ENCODE results near the gene DDIT3. TPM values are rescaled to one million over a fixed set of nuclear protein-coding genes. Genes with fewer than 3 reads are reported as not detected.
"Not testable (repeated sequence)": the region's sequence is repeated elsewhere in the genome, so short reads cannot be mapped to it uniquely, and the experiment has no call there.

The DDIT3 gene, protein sequence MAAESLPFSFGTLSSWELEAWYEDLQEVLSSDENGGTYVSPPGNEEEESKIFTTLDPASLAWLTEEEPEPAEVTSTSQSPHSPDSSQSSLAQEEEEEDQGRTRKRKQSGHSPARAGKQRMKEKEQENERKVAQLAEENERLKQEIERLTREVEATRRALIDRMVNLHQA
- total RNA-seq, result 29.4 TPM

- DNase-seq (ENCODE audit: low read depth in 2 of 3, low spot score in 2 of 3), result peak; percentile 96 to 100 (median 99)
These were observed at the start of gene DDIT3 for GRCh38 chr12:57520053-57520818. DDIT3 (minus strand) TSS chr12:57520514; CDS start chr12:57517406, 3,108 bp downstream.

DNA sequence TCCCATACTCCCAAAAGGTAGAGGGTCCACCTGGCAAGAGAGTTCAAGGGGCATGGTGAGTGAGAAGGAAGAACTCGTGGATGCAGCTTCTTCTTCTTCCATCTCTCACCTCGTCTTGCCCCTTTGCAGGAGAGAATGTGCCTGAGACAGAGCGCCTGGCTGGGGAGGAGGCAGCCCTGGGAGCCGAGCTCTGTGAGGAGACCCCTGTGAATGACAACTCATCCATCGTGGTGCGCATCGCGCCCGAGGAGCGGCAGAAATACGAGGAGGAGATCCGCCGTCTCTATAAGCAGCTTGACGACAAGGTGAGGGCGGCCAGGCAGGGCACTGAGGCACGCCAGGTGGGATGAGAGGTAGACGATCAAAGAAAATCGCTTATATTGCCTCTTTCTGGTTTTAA lies 49.5 kb upstream of the DDIT3 start:
- no peak for DNase-seq (ENCODE audit: low read depth in 2 of 3, low spot score in 2 of 3)

DNA sequence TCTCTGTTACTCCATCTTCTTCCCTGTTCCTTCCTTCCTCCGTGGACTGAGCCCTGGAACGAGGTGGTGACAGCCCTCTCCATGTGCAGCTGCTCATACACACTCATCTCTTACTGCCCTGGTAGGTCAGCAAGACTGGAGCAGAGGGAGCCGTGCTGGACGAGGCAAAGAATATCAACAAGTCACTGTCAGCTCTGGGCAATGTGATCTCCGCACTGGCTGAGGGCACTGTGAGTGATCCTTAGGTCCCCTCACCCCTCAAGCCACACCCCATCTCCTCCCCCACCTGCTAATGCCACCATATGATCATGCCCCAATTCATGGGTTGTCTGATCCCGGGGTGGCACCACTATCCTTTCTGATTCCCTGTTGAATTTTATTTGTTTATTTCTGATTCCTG lies 48.5 kb upstream of the DDIT3 start:
- no peak for DNase-seq (ENCODE audit: low read depth in 2 of 3, low spot score in 2 of 3)

GRCh38 chr12:57564178-57564740 lies 43.9 kb upstream of the DDIT3 start:
- DNase-seq (ENCODE audit: low read depth in 2 of 3, low spot score in 2 of 3), result no peak

DNA sequence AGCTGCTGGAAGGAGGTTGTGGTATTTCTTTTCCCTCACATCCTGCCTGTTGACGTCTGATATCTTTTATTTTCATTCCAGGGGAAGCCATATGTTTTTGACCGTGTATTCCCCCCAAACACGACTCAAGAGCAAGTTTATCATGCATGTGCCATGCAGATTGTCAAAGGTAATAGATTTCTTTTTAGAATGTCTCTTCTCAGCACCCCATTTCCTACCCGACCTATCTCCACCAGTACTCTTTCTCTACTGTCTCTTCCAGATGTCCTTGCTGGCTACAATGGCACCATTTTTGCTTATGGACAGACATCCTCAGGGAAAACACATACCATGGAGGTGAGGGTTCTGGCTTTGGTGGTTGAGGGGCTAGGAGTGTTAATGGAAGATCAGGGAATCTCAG lies 43.0 kb upstream of the DDIT3 start:
- no peak for DNase-seq (ENCODE audit: low read depth in 2 of 3, low spot score in 2 of 3)

DNA sequence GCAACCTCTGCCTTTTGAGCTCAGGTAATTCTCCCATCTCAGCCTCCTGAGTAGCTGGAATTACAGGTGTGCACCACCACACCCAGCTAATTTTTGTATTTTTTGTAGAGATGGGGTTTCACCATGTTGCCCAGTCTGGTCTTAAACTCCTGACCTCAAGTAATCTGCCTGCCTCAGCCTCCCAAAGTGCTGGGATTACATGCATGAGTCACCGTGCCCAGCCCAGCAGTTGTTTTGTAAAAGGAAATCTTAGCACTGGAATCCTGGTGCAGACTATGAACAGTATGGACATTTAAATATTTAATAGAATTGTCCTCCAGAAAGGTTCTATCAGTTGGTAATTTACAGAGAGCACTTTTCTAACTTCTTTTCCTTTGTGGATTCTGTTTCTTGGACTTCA lies 40.8 kb upstream of the DDIT3 start:
- DNase-seq (ENCODE audit: low read depth in 2 of 3, low spot score in 2 of 3), result not testable (repeated sequence)

DNA sequence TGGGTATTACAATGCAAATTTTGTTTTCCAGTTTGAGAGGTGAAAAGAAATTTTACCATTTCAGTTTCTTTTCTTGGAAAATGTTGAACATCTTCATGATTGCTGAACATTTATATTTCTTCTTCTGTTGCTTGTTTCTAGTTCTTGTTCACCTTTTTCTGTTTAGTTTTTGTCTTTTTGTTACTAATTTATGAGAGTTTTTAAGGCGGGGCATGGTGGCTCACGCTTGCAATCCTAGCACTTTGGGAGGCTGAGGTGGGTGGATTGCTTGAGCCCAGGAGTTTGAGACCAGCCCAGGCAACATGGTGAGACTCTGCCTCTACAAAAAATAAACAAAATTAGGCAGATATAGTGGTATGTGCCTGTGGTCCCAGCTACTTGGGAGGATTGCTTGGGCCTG lies 40.2 kb upstream of the DDIT3 start:
- DNase-seq (ENCODE audit: low read depth in 2 of 3, low spot score in 2 of 3), result no peak

- DNase-seq (ENCODE audit: low read depth in 2 of 3, low spot score in 2 of 3), result no peak
These were observed 38.5 kb upstream of the DDIT3 start for GRCh38 chr12:57558864-57559263.

DNA sequence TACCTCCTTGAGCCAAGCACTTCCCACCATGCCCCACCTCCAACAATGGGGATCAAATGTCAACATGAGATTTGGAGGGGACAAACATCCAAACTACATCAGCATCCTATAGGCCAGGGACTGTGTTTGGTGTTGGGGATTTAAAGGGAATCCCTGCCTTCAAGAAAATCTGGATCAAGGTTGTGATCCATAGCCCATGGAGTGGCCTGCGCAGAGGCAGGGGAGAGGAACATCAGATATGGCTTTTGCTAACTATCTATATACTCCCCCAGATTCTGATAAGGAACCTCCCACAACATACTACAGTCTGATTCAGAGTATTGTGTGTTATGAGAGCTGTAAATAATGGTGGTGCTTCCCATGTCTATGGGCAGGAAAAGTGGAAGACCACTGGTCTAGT lies 34.6 kb upstream of the DDIT3 start:
- no peak for DNase-seq (ENCODE audit: low read depth in 2 of 3, low spot score in 2 of 3)

DNA sequence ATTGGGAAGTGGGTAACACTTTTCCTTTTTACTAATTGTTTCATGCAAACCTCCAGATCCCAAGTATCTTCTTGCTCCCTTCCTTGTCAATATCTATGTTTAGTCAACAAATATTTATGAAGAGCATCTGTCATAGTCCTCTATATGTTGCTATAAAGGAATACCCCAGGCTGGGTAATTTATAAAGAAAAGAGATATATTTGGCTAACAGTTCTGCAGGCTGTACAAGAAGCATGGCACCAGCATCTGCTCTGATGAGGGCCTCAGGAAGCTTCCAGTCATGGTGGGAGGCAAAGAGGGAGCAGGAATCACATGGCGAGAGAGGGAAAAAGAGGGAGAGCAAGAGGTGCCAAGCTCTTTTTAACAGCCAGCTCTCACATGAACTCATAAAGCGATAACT lies 34.1 kb upstream of the DDIT3 start:
- no peak for DNase-seq (ENCODE audit: low read depth in 2 of 3, low spot score in 2 of 3)

- no peak for DNase-seq (ENCODE audit: low read depth in 2 of 3, low spot score in 2 of 3)
These were observed 33.3 kb upstream of the DDIT3 start for GRCh38 chr12:57553343-57554202.

GRCh38 chr12:57552835-57553313 lies 32.6 kb upstream of the DDIT3 start:
- no peak for DNase-seq (ENCODE audit: low read depth in 2 of 3, low spot score in 2 of 3)

GRCh38 chr12:57552306-57552651 lies 32.0 kb upstream of the DDIT3 start:
- no peak for DNase-seq (ENCODE audit: low read depth in 2 of 3, low spot score in 2 of 3)

- no peak for DNase-seq (ENCODE audit: low read depth in 2 of 3, low spot score in 2 of 3)
These were observed 31.5 kb upstream of the DDIT3 start for GRCh38 chr12:57551637-57552305.

GRCh38 chr12:57550641-57551549 lies 30.6 kb upstream of the DDIT3 start:
- DNase-seq (ENCODE audit: low read depth in 2 of 3, low spot score in 2 of 3), result no peak

DNA sequence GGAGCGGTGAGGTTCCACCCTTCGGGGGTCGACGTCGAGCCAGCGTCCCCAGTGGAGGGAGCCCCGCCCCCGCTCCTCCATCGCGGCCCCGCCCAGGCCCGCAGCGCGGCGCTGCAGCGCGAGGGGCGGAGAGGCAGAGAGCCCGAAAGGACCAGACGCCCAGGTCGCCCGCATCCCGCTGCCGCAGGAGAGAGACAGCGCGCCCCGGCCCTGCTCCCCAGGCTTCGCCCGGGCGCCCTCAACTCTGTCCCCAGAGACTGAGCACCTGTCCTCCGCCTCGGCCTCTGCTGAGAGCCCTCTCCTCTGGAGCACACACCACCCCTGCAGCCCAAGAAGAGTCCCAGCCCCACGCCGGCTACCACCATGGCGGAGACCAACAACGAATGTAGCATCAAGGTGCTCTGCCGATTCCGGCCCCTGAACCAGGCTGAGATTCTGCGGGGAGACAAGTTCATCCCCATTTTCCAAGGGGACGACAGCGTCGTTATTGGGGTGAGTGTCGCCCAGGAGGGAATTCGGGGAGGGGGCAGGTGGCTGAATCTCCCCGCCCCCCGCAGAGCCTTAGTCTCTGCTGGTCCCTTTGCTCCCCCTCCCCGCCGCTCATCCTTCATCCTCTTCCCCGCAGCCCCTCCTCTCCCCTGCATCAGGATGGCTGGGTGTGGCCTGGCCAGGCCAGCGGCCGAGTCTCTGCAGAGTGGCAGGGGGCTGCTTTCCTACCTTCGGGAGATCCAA lies 29.8 kb upstream of the DDIT3 start, which contains the start of gene KIF5A:
Gene KIF5A (plus strand): TSS at position 136 of the 732 bp plus-strand sequence. CDS start 228 bp downstream, at position 364.
- peak; percentile 16 to 48 (median 43) for DNase-seq (ENCODE audit: low read depth in 2 of 3, low spot score in 2 of 3)

- DNase-seq (ENCODE audit: low read depth in 2 of 3, low spot score in 2 of 3), result no peak
These were observed 29.0 kb upstream of the DDIT3 start for GRCh38 chr12:57549203-57549908.

DNA sequence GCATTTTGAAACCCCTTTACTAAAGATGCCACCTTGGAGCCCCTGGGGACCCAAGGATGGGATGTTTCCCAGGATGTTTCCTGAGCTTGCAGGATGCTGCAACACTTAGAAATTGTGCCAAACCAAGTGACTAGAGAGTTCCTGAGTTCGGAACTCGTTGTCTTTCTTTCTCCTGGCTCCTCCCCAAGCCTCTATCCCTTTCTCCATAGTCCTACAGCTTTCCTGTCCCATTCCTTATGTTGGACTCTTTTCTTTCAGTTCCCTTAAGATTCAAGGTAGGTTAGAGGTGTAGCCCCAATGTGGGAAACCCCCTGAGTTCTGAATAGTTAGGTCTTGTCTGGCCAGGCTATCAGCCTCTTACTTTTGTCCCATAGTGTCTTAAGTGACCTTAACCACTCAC lies 28.2 kb upstream of the DDIT3 start:
- no peak for DNase-seq (ENCODE audit: low read depth in 2 of 3, low spot score in 2 of 3)
